Measurements from ENCODE around the gene ACAP3. TPM values are rescaled to one million over a fixed set of nuclear protein-coding genes. Genes with fewer than 3 reads are reported as not detected.
A peak's percentile ranks its signal among the peaks of the same experiment; 100 is the strongest.

The ACAP3 gene
- total RNA-seq, 2 experiments from 2014 or later: 69.5 to 92.1 TPM

DNA sequence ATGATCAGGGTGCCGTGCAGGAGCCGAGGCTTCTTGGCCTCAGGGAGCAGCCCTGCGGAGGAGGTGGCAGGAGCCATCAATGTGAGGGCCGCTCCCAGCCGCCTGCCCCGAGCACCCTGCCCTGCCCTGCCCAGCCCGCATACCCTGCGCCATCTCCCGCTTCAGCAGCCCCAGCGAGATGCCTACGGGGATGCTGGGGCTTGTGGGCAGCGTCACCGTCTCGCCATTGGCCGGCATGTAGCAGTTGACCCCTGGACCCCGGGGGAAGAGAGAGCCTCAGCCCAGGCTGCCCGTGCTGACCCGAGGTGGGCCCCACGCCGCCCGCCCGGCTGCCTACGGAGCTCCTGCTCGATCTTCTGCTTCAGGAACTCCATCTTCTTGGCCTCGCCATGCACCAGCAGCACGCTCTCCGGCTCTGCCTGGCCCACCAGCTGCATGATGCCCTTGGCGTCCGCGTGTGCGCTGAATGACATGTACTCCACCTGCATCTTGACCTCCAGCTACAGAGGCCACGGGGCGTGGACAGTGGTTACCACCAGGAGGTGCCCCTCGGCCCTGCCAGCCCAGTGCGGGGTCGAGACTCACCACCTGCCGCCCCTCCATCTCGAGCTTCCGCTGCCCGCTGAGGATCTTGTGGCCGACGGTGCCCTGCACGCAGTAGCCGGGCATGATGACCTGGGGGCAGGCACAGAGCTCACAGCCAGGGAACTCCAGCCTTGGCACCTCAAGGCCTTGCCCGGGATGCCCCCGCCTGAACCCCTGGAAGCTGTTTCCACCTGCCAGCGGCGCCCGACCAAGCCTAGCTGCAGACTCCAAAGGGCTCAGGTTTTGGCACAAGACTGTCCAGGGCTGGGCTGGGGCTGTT lies 5.0 kb upstream of the ACAP3 start:
- DNase-seq: no peak
- Mint-ChIP-seq H3K27ac (no peak overlapping the region), H3K36me3 (ENCODE audit: low read depth) (peaks cover 19% of the 10 kb centered on the region), H3K4me3 (no peak overlapping the region), H3K9me3 (no peaks in the 10 kb centered on the region), H3K4me1 (peaks cover 2% of the 10 kb centered on the region), H3K27me3 (no peaks in the 10 kb centered on the region)
- POLR2A ChIA-PET: no interaction called here
- CTCF ChIA-PET: interaction anchor here (1.1 to 1.6 kb wide), 2 partner anchors 21 to 63 kb away, joined by 4 to 5 read pairs; no protein-coding TSS in a partner anchor

DNA sequence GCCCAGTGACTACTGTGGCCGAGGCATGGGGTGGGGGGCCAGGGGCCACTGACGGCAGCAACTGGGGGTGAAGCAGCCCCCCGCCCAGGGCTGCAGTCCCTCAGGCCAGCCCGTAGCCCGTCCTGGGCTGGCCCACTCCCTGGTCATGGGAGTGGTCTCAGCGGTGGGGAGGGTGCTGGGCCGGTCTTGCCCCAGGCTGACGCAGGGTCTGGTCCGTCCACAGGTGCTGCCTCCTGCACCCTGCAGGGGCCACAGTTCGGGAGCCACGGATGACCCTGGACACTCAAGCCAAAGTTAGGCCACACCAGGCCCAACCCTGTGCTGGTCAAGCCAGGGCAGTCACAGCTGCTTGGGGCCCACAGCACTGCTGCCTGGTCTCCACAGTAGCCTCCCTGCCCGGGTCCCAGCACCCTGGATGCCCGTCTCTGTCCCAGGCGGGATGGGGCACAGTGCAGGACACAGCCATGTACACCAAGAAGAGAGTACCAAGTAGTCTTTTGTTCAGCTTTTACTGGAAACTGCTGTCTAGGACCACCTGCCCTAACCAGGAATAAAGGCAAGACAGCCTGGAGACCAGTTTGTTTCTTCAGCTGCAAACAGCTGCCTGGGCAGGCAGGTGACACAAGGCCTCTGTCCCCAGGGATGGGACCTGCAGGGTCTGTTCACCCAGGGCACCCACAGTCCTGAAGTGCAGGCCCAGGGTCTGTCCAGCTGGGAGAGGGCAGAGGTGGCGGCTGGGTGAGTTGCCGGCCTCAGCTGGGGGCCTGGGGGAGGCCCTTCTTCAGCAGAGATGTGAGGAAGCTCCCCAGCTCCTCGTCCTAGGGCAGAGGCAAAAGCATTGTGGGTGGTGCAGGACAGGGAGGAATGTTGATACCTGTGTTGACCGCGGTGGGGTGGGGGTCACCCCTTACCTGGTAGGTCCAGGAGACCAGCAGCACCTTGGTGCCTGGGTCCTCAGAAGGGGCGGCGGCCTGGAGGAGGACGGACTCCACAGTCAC lies 3.7 kb upstream of the ACAP3 start:
- ChIA-PET POLR2A (no interaction called here), CTCF (interaction anchor here (1.5 to 1.6 kb wide), 2 partner anchors 20 to 247 kb away, joined by 3 to 5 read pairs; no protein-coding TSS in a partner anchor)
- no peak for DNase-seq
- no peaks in the 10 kb centered on the region for H3K27me3 Mint-ChIP-seq
- H3K9me3 Mint-ChIP-seq: no peaks in the 10 kb centered on the region
- peak overlapping the region; percentile 19 for H3K27ac Mint-ChIP-seq
- H3K4me1 Mint-ChIP-seq: peaks cover 10% of the 10 kb centered on the region
- H3K36me3 Mint-ChIP-seq (ENCODE audit: low read depth): peaks cover 13% of the 10 kb centered on the region
- no peak overlapping the region for H3K4me3 Mint-ChIP-seq

DNA sequence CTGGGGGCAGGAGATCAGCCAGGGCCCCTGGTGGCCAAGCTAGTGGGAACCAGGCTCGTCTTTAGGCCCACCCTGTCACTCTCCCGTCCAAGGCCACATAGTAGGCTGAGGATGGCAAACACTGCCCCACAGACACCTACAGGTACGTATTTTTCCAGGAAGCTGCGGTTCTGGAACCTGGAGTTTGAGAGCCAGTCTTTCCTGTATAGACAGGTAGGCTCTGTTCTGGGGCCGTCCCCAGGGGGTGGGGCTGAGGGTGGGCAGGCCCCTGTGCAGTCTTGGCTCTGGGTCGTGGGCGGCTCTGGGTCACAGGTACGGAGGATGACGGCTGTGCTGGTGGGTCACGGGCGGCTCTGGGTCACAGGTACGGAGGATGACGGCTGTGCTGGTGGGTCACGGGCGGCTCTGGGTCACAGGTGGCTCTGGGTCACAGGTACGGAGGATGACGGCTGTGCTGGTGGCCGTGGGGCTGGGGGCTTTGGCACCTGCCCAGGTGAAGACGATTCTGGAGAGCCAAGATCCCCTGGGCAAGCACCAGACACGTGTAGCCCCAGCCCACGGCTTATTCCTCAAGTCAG lies 2.8 kb upstream of the ACAP3 start:
- Mint-ChIP-seq H3K27me3 (no peaks in the 10 kb centered on the region), H3K4me3 (peak overlapping the region; percentile 80), H3K36me3 (ENCODE audit: low read depth) (peaks cover 9% of the 10 kb centered on the region), H3K27ac (peak overlapping the region; percentile 68), H3K9me3 (no peaks in the 10 kb centered on the region), H3K4me1 (peaks cover 18% of the 10 kb centered on the region)
- ChIA-PET CTCF (interaction anchor here (1.3 to 1.5 kb wide), 2 partner anchors 17 to 246 kb away, joined by 3 read pairs; no protein-coding TSS in a partner anchor), POLR2A (no interaction called here)
- DNase-seq: no peak

DNA sequence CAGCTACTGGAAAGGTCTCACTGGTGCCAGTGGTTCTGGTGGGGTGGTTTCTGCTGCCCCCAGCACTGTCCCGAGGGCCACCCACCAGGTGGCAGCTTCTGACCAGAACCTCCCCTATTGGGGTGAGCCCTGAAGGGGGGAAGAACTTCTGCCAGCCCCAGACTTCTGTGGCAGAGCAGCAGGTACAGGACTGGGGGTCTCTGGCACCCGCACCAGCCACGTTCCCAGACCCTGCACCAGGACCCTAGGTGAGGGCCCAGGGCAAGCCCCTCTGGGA lies 2.3 kb upstream of the ACAP3 start:
- POLR2A ChIA-PET: no interaction called here
- CTCF ChIA-PET: interaction anchor here (1.3 kb wide), 1 partner anchor 17 kb away, joined by 3 read pairs; no protein-coding TSS in a partner anchor
- Mint-ChIP-seq H3K27ac (peak overlapping the region; percentile 9), H3K4me3 (peak overlapping the region; percentile 80), H3K27me3 (no peaks in the 10 kb centered on the region), H3K36me3 (ENCODE audit: low read depth) (peaks cover 7% of the 10 kb centered on the region), H3K9me3 (no peaks in the 10 kb centered on the region), H3K4me1 (peaks cover 20% of the 10 kb centered on the region)
- no peak for DNase-seq

DNA sequence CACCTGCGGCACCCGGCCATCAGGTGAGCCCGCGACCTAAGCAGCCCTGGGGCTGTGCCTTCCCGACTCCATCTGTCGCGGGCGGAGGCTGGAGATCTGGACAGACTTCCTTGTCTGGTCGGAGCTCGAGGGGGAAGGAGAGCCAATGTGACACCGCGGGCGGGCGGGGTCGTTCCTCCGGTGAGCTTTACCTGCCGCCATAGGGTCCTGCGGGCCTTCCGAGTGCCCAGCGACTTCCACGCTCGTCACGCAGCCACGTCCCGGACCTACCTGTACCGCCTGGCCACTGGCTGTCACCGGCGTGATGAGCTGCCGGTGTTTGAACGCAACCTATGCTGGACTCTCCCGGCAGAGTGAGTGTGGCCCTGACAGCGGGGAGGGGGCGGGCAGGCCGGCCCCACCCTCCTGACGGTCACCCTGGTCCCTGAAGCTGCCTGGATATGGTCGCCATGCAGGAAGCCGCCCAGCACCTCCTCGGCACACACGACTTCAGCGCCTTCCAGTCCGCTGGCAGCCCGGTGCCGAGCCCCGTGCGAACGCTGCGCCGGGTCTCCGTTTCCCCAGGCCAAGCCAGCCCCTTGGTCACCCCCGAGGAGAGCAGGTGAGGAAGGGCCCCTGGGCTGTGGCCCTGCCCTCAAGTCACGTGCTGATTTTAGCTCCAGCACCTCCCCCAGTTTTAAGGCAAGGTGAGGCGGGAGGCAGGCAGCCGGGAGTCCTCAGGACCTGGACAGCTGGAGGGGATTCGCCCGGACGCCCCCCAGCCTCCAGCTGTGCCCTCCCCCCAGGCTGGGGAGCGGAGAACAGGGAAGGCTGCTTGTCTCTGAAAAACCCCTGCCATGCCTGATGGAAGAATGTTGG lies 1.8 kb upstream of the ACAP3 start:
- ChIA-PET CTCF (interaction anchor here (0.8 to 1.3 kb wide), 2 partner anchors 9 to 18 kb away, joined by 3 to 4 read pairs; no protein-coding TSS in a partner anchor), POLR2A (no interaction called here)
- Mint-ChIP-seq H3K4me1 (peaks cover 22% of the 10 kb centered on the region), H3K27me3 (no peaks in the 10 kb centered on the region), H3K36me3 (ENCODE audit: low read depth) (peaks cover 5% of the 10 kb centered on the region), H3K9me3 (no peaks in the 10 kb centered on the region), H3K4me3 (peak overlapping the region; percentile 80), H3K27ac (peak overlapping the region; percentile 80)
- no peak for DNase-seq

DNA sequence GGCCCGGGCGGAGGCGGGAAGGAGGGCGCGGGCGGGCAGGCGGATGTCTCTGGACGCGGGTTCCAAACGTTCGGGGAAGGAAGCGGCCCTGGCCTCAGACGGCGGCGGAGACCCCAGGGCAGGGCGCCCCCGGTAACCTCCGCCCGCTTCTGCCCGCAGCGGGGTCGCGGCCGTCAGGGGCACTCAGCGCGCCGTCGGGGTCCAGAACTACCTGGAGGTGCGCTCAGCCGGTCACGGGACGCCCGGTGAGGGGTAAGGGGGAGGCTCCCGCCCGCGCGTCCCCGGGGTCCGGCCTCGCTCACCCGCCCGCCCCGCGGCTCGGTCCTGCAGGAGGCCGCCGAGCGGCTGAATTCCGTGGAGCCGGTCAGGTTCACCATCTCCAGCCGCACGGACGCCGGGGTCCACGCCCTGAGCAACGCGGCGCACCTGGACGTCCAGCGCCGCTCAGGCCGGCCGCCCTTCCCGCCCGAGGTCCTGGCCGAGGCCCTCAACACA lies 1.1 kb upstream of the ACAP3 start:
- Mint-ChIP-seq H3K27me3 (no peaks in the 10 kb centered on the region), H3K4me3 (peak overlapping the region; percentile 80), H3K4me1 (peaks cover 25% of the 10 kb centered on the region), H3K27ac (peak overlapping the region; percentile 89), H3K36me3 (ENCODE audit: low read depth) (peaks cover 5% of the 10 kb centered on the region), H3K9me3 (no peaks in the 10 kb centered on the region)
- DNase-seq: no peak
- ChIA-PET CTCF (no interaction called here), POLR2A (no interaction called here)

DNA sequence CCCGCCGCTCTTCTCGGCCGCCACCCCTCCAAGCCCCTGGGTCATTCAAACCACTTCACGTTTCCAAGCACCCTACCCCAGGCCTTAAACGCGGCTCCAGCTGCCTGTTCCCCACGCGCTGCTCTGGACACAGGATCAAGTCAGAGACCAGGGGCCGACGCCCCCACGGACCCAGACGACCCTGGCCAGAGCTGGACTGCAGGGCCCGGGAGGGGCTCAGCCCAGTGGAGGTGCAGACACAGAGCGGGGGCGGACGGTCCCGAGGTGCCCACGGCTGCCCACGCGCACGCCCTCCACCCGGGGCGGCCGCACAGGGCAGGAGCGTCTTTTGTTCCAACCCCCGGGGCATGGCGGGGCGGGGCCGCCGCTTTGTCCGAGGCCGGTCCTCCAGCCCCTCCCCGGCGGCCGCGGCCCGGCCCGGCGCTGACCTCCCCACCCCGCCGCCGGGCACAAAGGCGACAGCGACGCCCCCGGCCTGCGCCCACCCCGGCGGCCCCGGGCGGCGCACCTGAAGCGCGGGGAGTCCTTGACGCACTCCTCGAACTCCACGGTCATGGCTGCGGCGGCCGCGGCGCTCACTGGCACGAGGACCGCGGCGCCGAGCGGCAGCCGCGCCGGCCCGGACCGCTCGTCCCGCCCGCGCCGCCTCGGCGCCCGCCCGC lies 338 bp downstream of the ACAP3 start:
- H3K36me3 Mint-ChIP-seq (ENCODE audit: low read depth): no peaks in the 10 kb centered on the region
- no peaks in the 10 kb centered on the region for H3K27me3 Mint-ChIP-seq
- no peaks in the 10 kb centered on the region for H3K9me3 Mint-ChIP-seq
- peak overlapping the region; percentile 89 for H3K27ac Mint-ChIP-seq
- H3K4me3 Mint-ChIP-seq: peak overlapping the region; percentile 86
- no peak for DNase-seq
- ChIA-PET POLR2A (no interaction called here), CTCF (no interaction called here)
- H3K4me1 Mint-ChIP-seq: peaks cover 27% of the 10 kb centered on the region

DNA sequence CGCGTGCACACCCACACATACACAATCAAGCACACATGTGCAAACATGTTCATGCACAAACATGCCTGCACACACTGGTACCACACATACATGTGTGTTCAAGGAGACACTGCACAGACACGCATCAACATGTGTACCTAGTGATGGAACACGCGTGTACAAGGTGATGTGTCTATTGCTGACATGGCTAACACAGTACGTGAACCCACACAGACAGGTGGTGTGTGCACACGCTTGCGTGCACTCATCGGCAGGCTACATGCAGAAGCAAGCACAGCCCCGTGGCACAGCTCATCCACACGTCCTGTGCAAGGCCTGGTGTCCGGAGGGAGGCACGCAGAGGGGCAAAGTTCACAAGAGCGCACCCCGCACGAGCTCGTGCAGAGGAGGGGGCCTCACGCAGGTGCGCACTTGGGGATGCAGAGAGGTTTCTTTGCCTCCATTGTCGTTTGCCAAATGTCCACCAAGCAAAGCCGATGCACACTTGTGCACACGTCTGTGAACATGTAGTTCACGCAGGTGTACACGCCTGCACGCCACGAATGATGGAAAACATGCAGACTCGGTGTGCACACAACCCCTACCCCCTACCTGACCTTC lies 969 bp downstream of the ACAP3 start:
- peaks cover 27% of the 10 kb centered on the region for H3K4me1 Mint-ChIP-seq
- H3K4me3 Mint-ChIP-seq: peak overlapping the region; percentile 86
- peak overlapping the region; percentile 89 for H3K27ac Mint-ChIP-seq
- POLR2A ChIA-PET: no interaction called here
- no peaks in the 10 kb centered on the region for H3K9me3 Mint-ChIP-seq
- no peaks in the 10 kb centered on the region for H3K36me3 Mint-ChIP-seq (ENCODE audit: low read depth)
- H3K27me3 Mint-ChIP-seq: no peaks in the 10 kb centered on the region
- CTCF ChIA-PET: interaction anchor here (0.5 kb wide), 1 partner anchor 73 kb away, joined by 3 read pairs; no protein-coding TSS in a partner anchor
- no peak for DNase-seq

DNA sequence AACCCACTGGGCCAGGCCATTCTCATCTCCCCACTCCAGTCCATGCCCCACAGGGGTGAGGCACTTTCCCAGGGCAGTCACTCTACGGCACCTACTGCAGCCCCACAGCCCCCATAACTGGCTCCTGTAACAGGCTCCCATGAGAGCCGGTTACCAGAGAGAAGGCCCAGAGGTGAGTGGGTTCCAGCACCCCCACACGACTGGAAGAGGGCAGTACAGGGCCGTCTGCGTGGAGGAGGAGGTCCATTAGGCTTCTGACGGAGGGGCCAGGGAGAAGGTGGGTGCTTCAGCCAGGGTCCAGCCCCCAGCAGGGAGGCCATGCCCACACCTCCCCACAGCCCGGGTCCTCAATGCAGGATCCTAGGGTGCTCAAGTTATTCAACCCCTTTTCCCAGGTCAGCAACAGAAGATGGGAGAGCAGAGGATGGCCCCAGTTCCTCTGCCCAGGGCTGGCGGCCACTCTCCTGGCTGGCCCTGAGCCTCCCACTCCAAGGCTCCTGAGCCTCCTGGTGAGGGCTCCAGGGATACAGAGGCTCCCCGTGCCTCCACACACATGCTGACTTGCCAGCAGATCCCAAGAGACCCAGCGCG lies 1.6 kb downstream of the ACAP3 start:
- Mint-ChIP-seq H3K27ac (peak overlapping the region; percentile 89), H3K4me1 (peaks cover 27% of the 10 kb centered on the region), H3K9me3 (no peaks in the 10 kb centered on the region), H3K4me3 (peak overlapping the region; percentile 86), H3K27me3 (no peaks in the 10 kb centered on the region), H3K36me3 (ENCODE audit: low read depth) (no peaks in the 10 kb centered on the region)
- CTCF ChIA-PET: interaction anchor here (0.5 to 1.3 kb wide), 2 partner anchors 42 to 73 kb away, joined by 3 to 4 read pairs; no protein-coding TSS in a partner anchor
- DNase-seq: no peak
- POLR2A ChIA-PET: no interaction called here

DNA sequence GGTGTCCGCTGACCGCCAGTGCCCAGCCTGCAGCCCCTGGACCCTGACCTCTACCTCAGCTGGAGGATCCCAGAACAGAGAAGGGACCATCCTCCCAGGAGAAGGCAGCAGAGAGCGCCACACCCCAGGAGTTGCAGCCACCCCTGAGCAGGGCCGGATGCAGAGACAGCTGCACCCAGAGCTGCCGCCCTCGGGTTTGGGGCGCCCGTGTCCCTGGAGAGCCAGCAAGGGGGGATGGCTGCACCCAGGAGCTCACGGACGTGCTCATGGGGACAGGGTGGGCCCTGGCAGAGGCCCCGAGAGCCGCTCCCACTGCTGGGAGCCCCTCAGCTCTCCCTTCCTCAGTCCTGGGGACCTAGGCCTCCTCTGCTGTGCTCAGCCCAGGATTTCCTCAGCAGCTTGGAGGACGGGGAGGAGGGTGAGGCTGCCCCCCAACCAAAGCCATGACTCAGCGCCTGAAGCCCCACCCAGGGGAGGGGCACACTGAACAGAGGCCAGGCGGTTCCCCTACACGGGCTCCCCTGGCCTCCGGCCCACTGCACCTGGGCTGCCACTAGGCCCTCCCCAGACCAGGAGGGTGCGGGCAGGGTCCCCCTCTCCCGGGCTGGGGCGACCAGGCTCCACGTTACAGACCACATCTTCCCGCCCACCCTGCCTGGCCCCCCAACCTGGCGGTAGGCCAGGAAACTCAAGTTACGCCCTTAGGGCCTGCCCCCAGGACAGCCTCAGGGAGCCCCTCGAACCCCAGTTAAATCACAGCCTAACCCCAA lies 2.2 kb downstream of the ACAP3 start:
- CTCF ChIA-PET: interaction anchor here (0.8 to 1.3 kb wide), 5 partner anchors 10 to 242 kb away, joined by 3 to 9 read pairs (median 3); no protein-coding TSS in a partner anchor
- peaks cover 27% of the 10 kb centered on the region for H3K4me1 Mint-ChIP-seq
- H3K9me3 Mint-ChIP-seq: no peaks in the 10 kb centered on the region
- peak overlapping the region; percentile 86 for H3K4me3 Mint-ChIP-seq
- no peaks in the 10 kb centered on the region for H3K27me3 Mint-ChIP-seq
- DNase-seq: peak; percentile 79
- peak overlapping the region; percentile 89 for H3K27ac Mint-ChIP-seq
- H3K36me3 Mint-ChIP-seq (ENCODE audit: low read depth): no peaks in the 10 kb centered on the region
- POLR2A ChIA-PET: interaction anchor here (1.0 kb wide), 1 partner anchor 70 kb away, joined by 3 read pairs; the partner anchor contains the start of gene AURKAIP1
